Measurements from ENCODE around the gene OR6K6.

- no peak for TF ChIP-seq CTCF (IDR thresholded peaks at IDR 0.05)
- TF ChIP-seq POLR2A (IDR thresholded peaks at IDR 0.05): no peak
These were observed 34.9 kb upstream of the OR6K6 start for GRCh38 chr1:158719664-158720063.

Measured in right lobe of liver (tissue), 4 donors.